ENCODE measurements around the gene AFP. TPM values are rescaled to one million over a fixed set of nuclear protein-coding genes. Genes with fewer than 3 reads are reported as not detected.

AFP gene
- total and polyA plus RNA-seq, 2 of the 13 experiments (the other 11 are each of a cell fraction or from before 2014, with no cell fraction given), result 9,434 to 13,105 TPM

GRCh38 chr4:73416423-73417087 lies 19.5 kb upstream of the AFP start (continued):
- TF ChIP-seq NFAT5 (CRISPR knock-in tag; IDR thresholded peaks at IDR 0.05), result no peak
- peak; percentile 35 for TF ChIP-seq PHF5A (CRISPR knock-in tag; IDR thresholded peaks at IDR 0.05; ENCODE audit: low read depth, unreplicated experiment)
- TF ChIP-seq SIX4 (CRISPR knock-in tag; IDR thresholded peaks at IDR 0.05), result no peak
- peak; percentile 51 for TF ChIP-seq POLR2AphosphoS5 (IDR thresholded peaks at IDR 0.05; ENCODE audit: low read depth, low read length)
- TF ChIP-seq SRSF4 (IDR thresholded peaks at IDR 0.05; ENCODE audit: low read depth, low read length, poor library complexity, severe bottlenecking), result peak; percentile 89
- TF ChIP-seq PAF1 (CRISPR knock-in tag; IDR thresholded peaks at IDR 0.05), result peak; percentile 90; the same call in 1 of the 2 replicates
- peak in 1 of 2 experiments; percentile 52; a peak in 1 of 4 replicates for TF ChIP-seq POLR2A (IDR thresholded peaks at IDR 0.05; ENCODE audit: insufficient read depth in 1 of 2, low read depth in 2 of 2, low read length in 2 of 2)
- no peak for TF ChIP-seq FIP1L1 (IDR thresholded peaks at IDR 0.05; ENCODE audit: borderline replicate concordance, insufficient read depth, low read depth, low read length)
- TF ChIP-seq BRCA1 (CRISPR knock-in tag; IDR thresholded peaks at IDR 0.05), result 0 out of 2 replicates have a peak, but pooled peaks have one; percentile 39
- no peak for TF ChIP-seq ZNF672 (CRISPR knock-in tag; IDR thresholded peaks at IDR 0.05)
- peak; percentile 80 for TF ChIP-seq MBD4 (IDR thresholded peaks at IDR 0.05; ENCODE audit: borderline replicate concordance, low read length)
- 0 out of 2 replicates have a peak, but pooled peaks have one; percentile 62 for TF ChIP-seq ZNF800 (CRISPR knock-in tag; IDR thresholded peaks at IDR 0.05)
- 0 out of 2 replicates have a peak, but pooled peaks have one; percentile 24 for TF ChIP-seq ZSCAN5A (CRISPR knock-in tag; IDR thresholded peaks at IDR 0.05; ENCODE audit: borderline replicate concordance)
- TF ChIP-seq ISX (CRISPR knock-in tag; conservative IDR thresholded peaks at IDR 0.05), result 0 out of 2 replicates have a peak, but pooled peaks have one; percentile 34
- TF ChIP-seq CTCF (CRISPR knock-in tag; IDR thresholded peaks at IDR 0.05), result no peak
- peak; percentile 62; the same call in 1 of the 2 replicates for TF ChIP-seq SRY (CRISPR knock-in tag; IDR thresholded peaks at IDR 0.05)
